ENCODE results near the gene TMEM168.
"Not testable (repeated sequence)": the region's sequence is repeated elsewhere in the genome, so short reads cannot be mapped to it uniquely, and the experiment has no call there.

Gene TMEM168, protein sequence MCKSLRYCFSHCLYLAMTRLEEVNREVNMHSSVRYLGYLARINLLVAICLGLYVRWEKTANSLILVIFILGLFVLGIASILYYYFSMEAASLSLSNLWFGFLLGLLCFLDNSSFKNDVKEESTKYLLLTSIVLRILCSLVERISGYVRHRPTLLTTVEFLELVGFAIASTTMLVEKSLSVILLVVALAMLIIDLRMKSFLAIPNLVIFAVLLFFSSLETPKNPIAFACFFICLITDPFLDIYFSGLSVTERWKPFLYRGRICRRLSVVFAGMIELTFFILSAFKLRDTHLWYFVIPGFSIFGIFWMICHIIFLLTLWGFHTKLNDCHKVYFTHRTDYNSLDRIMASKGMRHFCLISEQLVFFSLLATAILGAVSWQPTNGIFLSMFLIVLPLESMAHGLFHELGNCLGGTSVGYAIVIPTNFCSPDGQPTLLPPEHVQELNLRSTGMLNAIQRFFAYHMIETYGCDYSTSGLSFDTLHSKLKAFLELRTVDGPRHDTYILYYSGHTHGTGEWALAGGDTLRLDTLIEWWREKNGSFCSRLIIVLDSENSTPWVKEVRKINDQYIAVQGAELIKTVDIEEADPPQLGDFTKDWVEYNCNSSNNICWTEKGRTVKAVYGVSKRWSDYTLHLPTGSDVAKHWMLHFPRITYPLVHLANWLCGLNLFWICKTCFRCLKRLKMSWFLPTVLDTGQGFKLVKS

DNA sequence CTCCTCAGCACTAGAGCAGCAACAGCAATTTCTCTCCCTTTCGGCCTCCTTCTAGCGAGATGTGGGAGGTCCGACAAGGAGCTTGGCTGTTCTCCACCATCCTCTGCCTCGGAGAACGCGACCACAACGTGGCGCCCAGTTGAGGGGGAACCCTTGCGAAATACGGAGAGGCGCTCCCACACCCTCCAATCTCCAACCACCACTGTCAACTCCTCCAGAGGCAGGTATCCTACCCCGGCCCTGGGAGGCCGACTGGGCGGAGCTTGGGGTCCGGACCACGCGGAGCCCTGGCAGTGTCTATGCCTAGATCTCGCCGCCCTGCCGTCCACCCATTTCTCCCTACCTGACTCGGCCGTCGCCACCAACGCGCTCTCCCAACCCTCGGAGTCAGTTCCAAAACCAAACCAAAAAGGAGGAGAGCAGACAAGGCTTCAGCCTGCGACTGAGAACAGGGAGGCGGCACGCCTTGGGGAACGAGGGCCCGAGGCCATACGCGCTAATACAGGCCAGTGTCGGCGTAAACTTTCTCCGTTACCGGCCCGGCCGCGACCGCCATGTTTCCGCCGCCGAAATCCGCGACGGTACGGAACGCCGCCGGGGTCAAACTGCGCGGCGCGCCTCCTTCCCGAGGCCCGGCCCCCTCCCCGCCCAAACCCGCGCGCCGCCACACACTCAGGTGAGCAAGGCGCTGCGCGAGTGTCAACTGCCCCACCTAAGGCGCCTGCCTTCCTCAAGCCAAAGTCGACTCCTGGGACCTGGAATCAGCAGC is at the start of gene TMEM168:
Gene TMEM168, minus strand, starts transcription at position 577 of the 769 bp plus-strand sequence. CDS start 5,568 bp downstream, outside the sequence.
- H3K4me3 ChIP-seq (replicated peaks; ENCODE audit: low read depth, low read length): peak within 1 kb of the TSS; percentile 88
- DNase-seq (ENCODE audit: low read depth): peak; percentile 88
- TF ChIP-seq, protein P1, sequence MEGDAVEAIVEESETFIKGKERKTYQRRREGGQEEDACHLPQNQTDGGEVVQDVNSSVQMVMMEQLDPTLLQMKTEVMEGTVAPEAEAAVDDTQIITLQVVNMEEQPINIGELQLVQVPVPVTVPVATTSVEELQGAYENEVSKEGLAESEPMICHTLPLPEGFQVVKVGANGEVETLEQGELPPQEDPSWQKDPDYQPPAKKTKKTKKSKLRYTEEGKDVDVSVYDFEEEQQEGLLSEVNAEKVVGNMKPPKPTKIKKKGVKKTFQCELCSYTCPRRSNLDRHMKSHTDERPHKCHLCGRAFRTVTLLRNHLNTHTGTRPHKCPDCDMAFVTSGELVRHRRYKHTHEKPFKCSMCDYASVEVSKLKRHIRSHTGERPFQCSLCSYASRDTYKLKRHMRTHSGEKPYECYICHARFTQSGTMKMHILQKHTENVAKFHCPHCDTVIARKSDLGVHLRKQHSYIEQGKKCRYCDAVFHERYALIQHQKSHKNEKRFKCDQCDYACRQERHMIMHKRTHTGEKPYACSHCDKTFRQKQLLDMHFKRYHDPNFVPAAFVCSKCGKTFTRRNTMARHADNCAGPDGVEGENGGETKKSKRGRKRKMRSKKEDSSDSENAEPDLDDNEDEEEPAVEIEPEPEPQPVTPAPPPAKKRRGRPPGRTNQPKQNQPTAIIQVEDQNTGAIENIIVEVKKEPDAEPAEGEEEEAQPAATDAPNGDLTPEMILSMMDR (IDR thresholded peaks at IDR 0.05; ENCODE audit: low read length, missing control alignments): no peak

GRCh38 chr7:112835928-112836327 is 45.7 kb upstream of the TMEM168 start:
- not testable (repeated sequence) for DNase-seq (ENCODE audit: low read depth); H3K4me3 ChIP-seq (replicated peaks; ENCODE audit: low read depth, low read length)

- DNase-seq (ENCODE audit: low read depth): no peak
- no peak overlapping the region for H3K4me3 ChIP-seq (replicated peaks; ENCODE audit: low read depth, low read length)
- TF ChIP-seq, protein P1 (IDR thresholded peaks at IDR 0.05; ENCODE audit: low read length, missing control alignments): no peak
Measured at GRCh38 chr7:112833082-112833481, 42.9 kb upstream of the TMEM168 start.

GRCh38 chr7:112830769-112831168 is 40.6 kb upstream of the TMEM168 start:
- TF ChIP-seq, protein P1 (IDR thresholded peaks at IDR 0.05; ENCODE audit: low read length, missing control alignments): no peak
- no peak for DNase-seq (ENCODE audit: low read depth)
- no peak overlapping the region for H3K4me3 ChIP-seq (replicated peaks; ENCODE audit: low read depth, low read length)

DNA sequence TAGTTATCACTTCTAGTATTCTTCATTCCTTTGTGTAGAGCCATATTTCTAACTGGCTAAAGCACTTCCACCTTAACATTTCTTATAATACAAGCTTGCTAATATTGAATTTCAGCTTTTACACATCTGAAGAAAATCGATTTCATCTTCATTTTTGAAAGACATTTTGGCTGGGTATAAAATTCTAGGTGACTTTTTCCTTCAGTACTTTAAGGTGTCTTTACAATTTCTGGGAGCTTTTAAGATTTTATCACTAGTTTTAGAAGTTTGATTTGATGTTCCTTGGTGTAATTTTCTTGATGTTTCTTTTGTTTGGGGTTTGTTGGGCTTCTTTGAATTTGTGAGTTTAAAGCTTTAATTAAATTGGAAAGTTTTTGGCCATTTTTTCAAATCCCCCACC is 38.5 kb upstream of the TMEM168 start:
- H3K4me3 ChIP-seq (replicated peaks; ENCODE audit: low read depth, low read length): no peak overlapping the region
- DNase-seq (ENCODE audit: low read depth): no peak
- TF ChIP-seq, protein P1 (IDR thresholded peaks at IDR 0.05; ENCODE audit: low read length, missing control alignments): no peak

DNA sequence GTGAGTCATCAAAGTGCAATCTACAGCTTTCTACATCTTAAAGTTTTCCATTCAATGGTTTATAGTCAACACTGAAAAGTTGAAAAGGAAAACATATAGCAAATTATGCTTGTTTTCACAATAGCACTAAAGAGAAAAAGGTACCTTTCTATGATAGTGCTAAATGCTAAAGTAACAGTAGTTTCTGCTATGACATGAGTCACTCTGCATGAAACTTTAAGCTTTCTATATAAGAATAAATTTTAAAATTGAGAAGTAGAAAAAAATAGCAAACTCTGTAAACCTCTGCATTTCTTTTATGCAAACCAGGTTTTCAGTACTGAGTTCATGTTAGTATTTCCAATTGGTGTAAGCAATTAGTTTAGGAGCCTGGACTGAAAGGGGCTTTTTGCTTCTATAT is 31.2 kb upstream of the TMEM168 start:
- TF ChIP-seq, protein P1 (IDR thresholded peaks at IDR 0.05; ENCODE audit: low read length, missing control alignments): no peak
- no peak overlapping the region for H3K4me3 ChIP-seq (replicated peaks; ENCODE audit: low read depth, low read length)
- no peak for DNase-seq (ENCODE audit: low read depth)

- no peak overlapping the region for H3K4me3 ChIP-seq (replicated peaks; ENCODE audit: low read depth, low read length)
- TF ChIP-seq, protein P1 (IDR thresholded peaks at IDR 0.05; ENCODE audit: low read length, missing control alignments): no peak
- no peak for DNase-seq (ENCODE audit: low read depth)
Measured at GRCh38 chr7:112819536-112819935, 29.3 kb upstream of the TMEM168 start.
